ENCODE results near the gene CNTNAP2.

The CNTNAP2 gene

DNA sequence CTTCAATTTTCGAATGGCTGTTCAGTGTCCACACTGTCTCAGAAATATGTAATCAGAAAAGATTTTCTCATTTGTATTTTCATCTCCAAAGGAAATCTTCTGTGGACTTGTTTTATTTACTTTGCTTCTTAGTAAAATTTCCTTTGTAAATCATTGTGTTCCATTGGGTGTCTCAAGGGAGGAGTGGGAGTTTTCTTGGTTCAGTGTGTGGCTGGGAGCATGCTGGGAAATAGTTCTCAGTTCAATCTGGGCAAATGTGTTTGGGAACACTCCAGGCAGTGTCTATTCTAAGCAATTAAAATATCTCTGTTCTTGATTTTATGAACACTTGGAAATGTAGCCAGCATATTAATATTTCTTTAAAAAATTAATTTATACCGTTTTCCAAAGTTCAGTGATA is 1019.8 kb downstream of the CNTNAP2 start:
- no peak for DNase-seq (ENCODE audit: low read depth)
- H3K4me3 ChIP-seq (ENCODE audit: low read depth, low read length): no peak overlapping the region
- TF ChIP-seq, protein P1, sequence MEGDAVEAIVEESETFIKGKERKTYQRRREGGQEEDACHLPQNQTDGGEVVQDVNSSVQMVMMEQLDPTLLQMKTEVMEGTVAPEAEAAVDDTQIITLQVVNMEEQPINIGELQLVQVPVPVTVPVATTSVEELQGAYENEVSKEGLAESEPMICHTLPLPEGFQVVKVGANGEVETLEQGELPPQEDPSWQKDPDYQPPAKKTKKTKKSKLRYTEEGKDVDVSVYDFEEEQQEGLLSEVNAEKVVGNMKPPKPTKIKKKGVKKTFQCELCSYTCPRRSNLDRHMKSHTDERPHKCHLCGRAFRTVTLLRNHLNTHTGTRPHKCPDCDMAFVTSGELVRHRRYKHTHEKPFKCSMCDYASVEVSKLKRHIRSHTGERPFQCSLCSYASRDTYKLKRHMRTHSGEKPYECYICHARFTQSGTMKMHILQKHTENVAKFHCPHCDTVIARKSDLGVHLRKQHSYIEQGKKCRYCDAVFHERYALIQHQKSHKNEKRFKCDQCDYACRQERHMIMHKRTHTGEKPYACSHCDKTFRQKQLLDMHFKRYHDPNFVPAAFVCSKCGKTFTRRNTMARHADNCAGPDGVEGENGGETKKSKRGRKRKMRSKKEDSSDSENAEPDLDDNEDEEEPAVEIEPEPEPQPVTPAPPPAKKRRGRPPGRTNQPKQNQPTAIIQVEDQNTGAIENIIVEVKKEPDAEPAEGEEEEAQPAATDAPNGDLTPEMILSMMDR (IDR thresholded peaks at IDR 0.05; ENCODE audit: control insufficient read depth, extremely low read depth, insufficient read depth): no peak

DNA sequence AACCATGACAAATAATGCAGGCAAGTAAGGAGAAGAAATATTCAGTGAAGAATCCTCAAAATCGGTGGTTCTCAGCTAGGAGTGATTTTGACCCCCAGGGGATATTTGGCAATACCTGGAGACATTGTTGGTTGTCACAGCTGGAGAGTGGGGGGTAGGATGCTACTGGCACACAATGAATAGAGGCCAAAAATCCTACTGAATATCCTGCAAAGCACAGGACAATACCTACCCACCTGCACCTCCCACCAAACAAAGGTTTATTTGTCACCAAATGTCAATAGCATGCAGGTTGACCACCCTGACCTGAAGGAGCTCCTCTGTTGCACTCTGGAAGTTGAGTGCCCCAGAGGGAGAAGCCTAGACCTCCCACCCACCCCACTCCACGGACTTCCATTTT is 1028.6 kb downstream of the CNTNAP2 start:
- no peak for DNase-seq (ENCODE audit: low read depth)
- TF ChIP-seq, protein P1 (IDR thresholded peaks at IDR 0.05; ENCODE audit: control insufficient read depth, extremely low read depth, insufficient read depth): no peak

DNA sequence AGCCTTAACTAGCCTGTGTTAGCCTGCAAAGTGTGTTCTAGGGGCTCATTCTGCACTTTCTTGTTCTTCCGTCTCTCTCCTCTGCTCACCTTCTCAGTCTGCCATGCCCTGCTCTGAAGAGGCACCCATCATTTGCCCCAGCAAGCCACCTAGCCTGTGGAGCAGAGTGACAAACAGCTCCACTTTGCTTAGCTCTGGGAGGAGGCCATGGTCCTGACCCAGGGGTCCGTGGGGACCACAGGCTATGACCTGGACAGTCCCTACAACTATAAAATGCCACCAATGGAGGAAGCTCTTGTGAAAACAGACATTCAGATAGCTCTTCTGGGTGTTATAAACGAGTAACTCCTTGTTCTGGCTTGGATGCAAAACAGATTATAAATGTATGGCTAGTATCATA is 1029.6 kb downstream of the CNTNAP2 start:
- DNase-seq (ENCODE audit: low read depth): no peak
- TF ChIP-seq, protein P1 (IDR thresholded peaks at IDR 0.05; ENCODE audit: control insufficient read depth, extremely low read depth, insufficient read depth): no peak
- no peak overlapping the region for H3K4me3 ChIP-seq (ENCODE audit: low read depth, low read length)

More for the DNA sequence above, 1028.6 kb downstream of the CNTNAP2 start:
- H3K4me3 ChIP-seq (ENCODE audit: low read depth, low read length): no peak overlapping the region

DNA sequence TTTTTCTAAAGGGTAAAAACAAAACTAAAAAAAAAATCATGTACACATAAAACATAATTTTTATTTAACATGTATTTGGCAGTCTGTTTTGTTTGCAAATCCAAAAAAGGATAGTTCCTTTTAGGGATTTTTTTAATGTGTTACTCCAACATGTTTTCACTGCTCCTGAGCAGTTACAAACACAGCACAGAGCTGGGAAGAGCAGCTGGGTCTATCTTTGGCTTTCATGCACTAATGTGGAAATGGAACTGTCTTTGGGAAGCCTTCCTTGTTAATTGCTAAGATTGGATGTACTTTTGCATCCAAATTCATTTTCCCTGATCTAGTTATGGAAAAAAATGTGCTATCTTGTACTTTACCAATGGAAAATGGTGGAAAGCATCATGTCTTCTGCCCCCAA is 1035.1 kb downstream of the CNTNAP2 start:
- TF ChIP-seq, protein P1 (IDR thresholded peaks at IDR 0.05; ENCODE audit: control insufficient read depth, extremely low read depth, insufficient read depth): no peak
- DNase-seq (ENCODE audit: low read depth): no peak
- no peak overlapping the region for H3K4me3 ChIP-seq (ENCODE audit: low read depth, low read length)

GRCh38 chr7:147153571-147153970 is 1037.0 kb downstream of the CNTNAP2 start:
- no peak overlapping the region for H3K4me3 ChIP-seq (ENCODE audit: low read depth, low read length)
- TF ChIP-seq, protein P1 (IDR thresholded peaks at IDR 0.05; ENCODE audit: control insufficient read depth, extremely low read depth, insufficient read depth): no peak
- no peak for DNase-seq (ENCODE audit: low read depth)

- no peak overlapping the region for H3K4me3 ChIP-seq (ENCODE audit: low read depth, low read length)
- DNase-seq (ENCODE audit: low read depth): no peak
- TF ChIP-seq, protein P1 (IDR thresholded peaks at IDR 0.05; ENCODE audit: control insufficient read depth, extremely low read depth, insufficient read depth): no peak
Observed at GRCh38 chr7:147161405-147161804, 1044.8 kb downstream of the CNTNAP2 start.

- no peak for DNase-seq (ENCODE audit: low read depth)
- H3K4me3 ChIP-seq (ENCODE audit: low read depth, low read length): no peak overlapping the region
- TF ChIP-seq, protein P1 (IDR thresholded peaks at IDR 0.05; ENCODE audit: control insufficient read depth, extremely low read depth, insufficient read depth): no peak
Observed at GRCh38 chr7:147170341-147171012, 1053.9 kb downstream of the CNTNAP2 start.
